SHP77 treated with DMSO at 0.1 percent for 48 hours (cell line): ENCODE data around the gene RSPO4.

Experiments
- DNase-seq: peaks from one replicate; lab custom pipeline; 2025; lab: John Stamatoyannopoulos, UW

Gene RSPO4

GRCh38 chr20:910132-910869 lies 91.8 kb downstream of the RSPO4 start:
- no peak for DNase-seq

GRCh38 chr20:909641-910040 lies 92.5 kb downstream of the RSPO4 start:
- no peak for DNase-seq
